Upper lobe of right lung (tissue), 1 donor: Measurements from ENCODE around the gene FGB. TPM values are rescaled to one million over a fixed set of nuclear protein-coding genes. Genes with fewer than 3 reads are reported as not detected.
"Not testable (repeated sequence)": the region's sequence is repeated elsewhere in the genome, so short reads cannot be mapped to it uniquely, and the experiment has no call there.

ENCODE experiments used
- ATAC-seq: fragments of 200-7000 bp; cut with Tn5 transposase; one replicate; pipeline ENCODE4 v1.9.1; 2020; ENCODE audit warnings: mild to moderate bottlenecking, moderate library complexity
- DNase-seq: peaks from one replicate; pipeline ENCODE4 v3.0.0-alpha.2; 2020
- H3K27ac ChIP-seq: fragments of 200-600 bp; one replicate; pipeline ENCODE4 v1.8.0; 2022
- H3K27me3 ChIP-seq: fragments of 200-600 bp; one replicate; pipeline ENCODE4 v1.8.0; 2022; ENCODE audit warnings: mild to moderate bottlenecking
- H3K36me3 ChIP-seq: fragments of 200-600 bp; one replicate; pipeline ENCODE4 v1.8.0; 2022
- H3K4me1 ChIP-seq: fragments of 200-600 bp; one replicate; pipeline ENCODE4 v1.8.0; 2022
- H3K4me3 ChIP-seq: fragments of 200-600 bp; one replicate; pipeline ENCODE4 v1.8.0; 2022; ENCODE audit warnings: mild to moderate bottlenecking
- H3K9me3 ChIP-seq: fragments of 200-600 bp; one replicate; pipeline ENCODE4 v1.8.0; 2022
- CTCF ChIP-seq: fragments of 200-600 bp; IDR thresholded peaks from one replicate; pipeline ENCODE4 v1.8.0; 2022; ENCODE audit warnings: antibody characterized with exemption
- intact Hi-C: fragments of 100-400 bp; cut with DNase I; formaldehyde crosslinking; loops from one replicate; pipeline ENCODE4 v1.11.0; 2022
- total RNA-seq: library from RNA; stranded (reverse); fragmentation: NEBNext Ultra II Directional; extraction: Animal tissue kit (Norgen Biotek cat#: 25700); gene quantifications from one replicate; pipeline ENCODE4 v1.2.1, GENCODE V29; 2021
- donor health status: DM: no; HTN: yes; CAD: no; lungs with severe emphysema.

Gene FGB
- total RNA-seq, 1 donor from 2014 or later: 1.2 TPM

GRCh38 chr4:154590329-154591006 is 27.7 kb downstream of the FGB start, which contains the start of gene FGA:
FGA (minus strand) TSS chr4:154590742; CDS start chr4:154590687, 55 bp downstream.
- ATAC-seq: peak; percentile 90
- DNase-seq: no peak
- Histone ChIP-seq H3K4me3 (no peak within 1 kb of the TSS), H3K36me3 (no peaks in the 10 kb centered on the region), H3K27me3 (no peaks in the 10 kb centered on the region), H3K9me3 (no peaks in the 10 kb centered on the region), H3K4me1 (no peaks in the 10 kb centered on the region), H3K27ac (peak within 1 kb of the TSS; percentile 27)
- TF ChIP-seq CTCF: no peak
- intact Hi-C loops: no loop called here

- Histone ChIP-seq H3K4me1 (no peaks in the 10 kb centered on the region), H3K27ac (no peak overlapping the region), H3K4me3 (no peak overlapping the region), H3K27me3 (no peaks in the 10 kb centered on the region), H3K36me3 (no peaks in the 10 kb centered on the region), H3K9me3 (no peaks in the 10 kb centered on the region)
- no peak for DNase-seq
- TF ChIP-seq CTCF: no peak
- intact Hi-C loops: no loop called here
- no peak for ATAC-seq
These were observed 29.1 kb downstream of the FGB start for GRCh38 chr4:154591890-154592289.

GRCh38 chr4:154593868-154594267 is 31.1 kb downstream of the FGB start:
- no peak for DNase-seq
- no peak for ATAC-seq
- H3K4me3 ChIP-seq: no peak overlapping the region
- H3K4me1 ChIP-seq: no peaks in the 10 kb centered on the region
- H3K27ac ChIP-seq: no peak overlapping the region
- H3K9me3 ChIP-seq: no peaks in the 10 kb centered on the region
- intact Hi-C loops: no loop called here
- no peaks in the 10 kb centered on the region for H3K27me3 ChIP-seq
- no peak for TF ChIP-seq CTCF
- no peaks in the 10 kb centered on the region for H3K36me3 ChIP-seq

GRCh38 chr4:154594343-154594742 is 31.5 kb downstream of the FGB start:
- ATAC-seq, intact Hi-C loops: not testable (repeated sequence)

GRCh38 chr4:154595807-154596206 is 33.0 kb downstream of the FGB start:
- no peak for DNase-seq
- Histone ChIP-seq H3K9me3 (no peaks in the 10 kb centered on the region), H3K36me3 (no peaks in the 10 kb centered on the region), H3K27ac (no peak overlapping the region), H3K4me3 (no peak overlapping the region), H3K27me3 (no peaks in the 10 kb centered on the region), H3K4me1 (no peaks in the 10 kb centered on the region)
- TF ChIP-seq CTCF: no peak
- intact Hi-C loops: no loop called here
- ATAC-seq: no peak

More at GRCh38 chr4:154594343-154594742, 31.5 kb downstream of the FGB start:
- not testable (repeated sequence) for DNase-seq, H3K27ac ChIP-seq, H3K4me1 ChIP-seq, H3K27me3 ChIP-seq, H3K4me3 ChIP-seq, H3K9me3 ChIP-seq, H3K36me3 ChIP-seq

GRCh38 chr4:154597281-154597680 is 34.5 kb downstream of the FGB start:
- H3K27ac ChIP-seq, H3K4me3 ChIP-seq, H3K4me1 ChIP-seq, intact Hi-C loops, H3K9me3 ChIP-seq, ATAC-seq, H3K27me3 ChIP-seq, H3K36me3 ChIP-seq, DNase-seq: not testable (repeated sequence)
